Fibroblast of the aortic adventitia (primary cell): ENCODE results near the gene PIK3C2G. TPM values are rescaled to one million over a fixed set of nuclear protein-coding genes. Genes with fewer than 3 reads are reported as not detected.

ENCODE experiments used
- DNase-seq: peaks from one replicate; pipeline ENCODE4 v3.0.0-alpha.2; 2010; ENCODE audit warnings: low read depth
- H3K4me3 ChIP-seq: 2 replicates; pipeline ENCODE4 v1.5.1; 2011; ENCODE audit warnings: low read depth, mild to moderate bottlenecking, control low read depth, low read length, moderate library complexity
- total RNA-seq: library from RNA; depleted of rRNA; stranded (reverse); fragments of >200 nt; gene quantifications from 2 replicates; pipeline ENCODE4 v1.2.3, GENCODE V29; 2012; ENCODE audit warnings: low replicate concordance
- TF ChIP-seq, protein P1 (sequence below): IDR thresholded peaks from 2 replicates; pipeline ENCODE4 v1.5.1; 2011; ENCODE audit warnings: mild to moderate bottlenecking, low read length, control low read depth, inconsistent platforms; ENCODE audit not compliant: insufficient read depth

PIK3C2G gene
- total RNA-seq, 1 donor = 0.09 TPM

DNA sequence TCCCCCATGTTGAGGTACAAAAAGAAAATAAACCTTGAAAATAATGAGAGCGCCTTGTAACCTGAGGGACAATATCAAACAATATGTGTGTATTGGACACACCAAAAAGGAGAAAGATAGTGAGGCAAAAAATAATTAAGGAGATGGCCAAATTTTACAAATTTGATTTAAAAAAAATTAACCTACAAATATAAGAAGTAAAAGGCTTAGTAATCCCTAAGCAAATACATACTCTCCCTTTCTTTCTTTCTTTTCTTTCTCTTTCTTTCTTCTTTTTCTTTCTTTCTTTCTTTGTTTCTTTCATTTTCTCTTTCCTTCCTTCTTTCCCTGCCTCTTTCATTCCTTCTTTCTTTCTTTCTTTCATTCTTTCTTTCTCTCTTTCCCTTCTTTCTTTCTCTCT is 133.4 kb downstream of the PIK3C2G start:
- H3K4me3 ChIP-seq = no peak overlapping the region
- no peak for DNase-seq
- TF ChIP-seq, protein P1, sequence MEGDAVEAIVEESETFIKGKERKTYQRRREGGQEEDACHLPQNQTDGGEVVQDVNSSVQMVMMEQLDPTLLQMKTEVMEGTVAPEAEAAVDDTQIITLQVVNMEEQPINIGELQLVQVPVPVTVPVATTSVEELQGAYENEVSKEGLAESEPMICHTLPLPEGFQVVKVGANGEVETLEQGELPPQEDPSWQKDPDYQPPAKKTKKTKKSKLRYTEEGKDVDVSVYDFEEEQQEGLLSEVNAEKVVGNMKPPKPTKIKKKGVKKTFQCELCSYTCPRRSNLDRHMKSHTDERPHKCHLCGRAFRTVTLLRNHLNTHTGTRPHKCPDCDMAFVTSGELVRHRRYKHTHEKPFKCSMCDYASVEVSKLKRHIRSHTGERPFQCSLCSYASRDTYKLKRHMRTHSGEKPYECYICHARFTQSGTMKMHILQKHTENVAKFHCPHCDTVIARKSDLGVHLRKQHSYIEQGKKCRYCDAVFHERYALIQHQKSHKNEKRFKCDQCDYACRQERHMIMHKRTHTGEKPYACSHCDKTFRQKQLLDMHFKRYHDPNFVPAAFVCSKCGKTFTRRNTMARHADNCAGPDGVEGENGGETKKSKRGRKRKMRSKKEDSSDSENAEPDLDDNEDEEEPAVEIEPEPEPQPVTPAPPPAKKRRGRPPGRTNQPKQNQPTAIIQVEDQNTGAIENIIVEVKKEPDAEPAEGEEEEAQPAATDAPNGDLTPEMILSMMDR = no peak

GRCh38 chr12:18400186-18400585 is 138.9 kb downstream of the PIK3C2G start:
- TF ChIP-seq, protein P1 = no peak
- DNase-seq = peak; percentile 43
- H3K4me3 ChIP-seq = no peak overlapping the region

- no peak for DNase-seq
Measured at GRCh38 chr12:18402872-18403611, 141.7 kb downstream of the PIK3C2G start.

GRCh38 chr12:18411453-18411852 is 150.1 kb downstream of the PIK3C2G start:
- no peak for DNase-seq
- H3K4me3 ChIP-seq = no peak overlapping the region
- TF ChIP-seq, protein P1 = no peak

More at GRCh38 chr12:18402872-18403611, 141.7 kb downstream of the PIK3C2G start:
- TF ChIP-seq, protein P1 = no peak
- H3K4me3 ChIP-seq = no peak overlapping the region

DNA sequence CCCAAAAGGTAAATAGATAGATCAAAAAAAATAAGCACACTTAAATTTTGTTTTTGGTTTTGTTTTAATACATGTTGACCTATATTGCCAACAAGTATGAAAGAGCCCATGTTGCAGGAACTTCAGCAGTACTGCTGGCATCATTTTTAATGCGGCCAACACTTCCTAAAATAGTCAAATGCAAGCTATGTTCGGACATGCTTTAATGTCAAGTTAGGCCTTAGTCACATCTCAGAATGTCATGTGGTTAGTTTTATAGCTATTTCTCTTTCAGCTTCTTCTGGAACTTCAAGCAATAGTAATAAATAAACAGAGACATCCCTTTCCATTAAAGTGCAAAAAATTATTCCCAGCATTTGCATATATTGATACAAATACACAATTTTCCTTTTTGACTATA is 153.4 kb downstream of the PIK3C2G start:
- H3K4me3 ChIP-seq = no peak overlapping the region
- no peak for DNase-seq
- TF ChIP-seq, protein P1 = no peak

DNA sequence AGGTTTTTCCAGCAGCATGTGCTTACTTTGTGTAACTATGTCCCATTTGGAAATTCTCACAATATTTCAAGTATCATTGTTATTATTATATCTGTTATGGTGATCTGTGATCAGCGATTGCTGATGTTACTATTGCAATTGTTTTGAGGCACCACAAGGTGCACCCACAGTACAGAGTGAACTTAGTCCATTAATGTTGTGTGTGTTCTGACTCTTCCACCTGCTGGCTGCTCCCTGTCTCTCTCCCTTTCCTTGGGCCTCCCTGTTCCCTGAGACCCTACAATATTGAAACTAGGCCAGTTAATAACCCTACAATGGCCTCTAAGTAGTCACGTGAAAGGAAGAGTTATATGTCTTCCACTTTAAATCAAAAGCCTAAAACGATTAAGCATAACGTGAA is 153.9 kb downstream of the PIK3C2G start:
- no peak for DNase-seq

More for the DNA sequence above, 153.9 kb downstream of the PIK3C2G start:
- TF ChIP-seq, protein P1 = no peak
- H3K4me3 ChIP-seq = no peak overlapping the region
